Measurements from ENCODE around the gene BTBD8. TPM values are rescaled to one million over a fixed set of nuclear protein-coding genes. Genes with fewer than 3 reads are reported as not detected.
"Not testable (repeated sequence)": the region's sequence is repeated elsewhere in the genome, so short reads cannot be mapped to it uniquely, and the experiment has no call there.

Gene BTBD8
- total RNA-seq, 1 donor from 2014 or later: 8.7 TPM

DNA sequence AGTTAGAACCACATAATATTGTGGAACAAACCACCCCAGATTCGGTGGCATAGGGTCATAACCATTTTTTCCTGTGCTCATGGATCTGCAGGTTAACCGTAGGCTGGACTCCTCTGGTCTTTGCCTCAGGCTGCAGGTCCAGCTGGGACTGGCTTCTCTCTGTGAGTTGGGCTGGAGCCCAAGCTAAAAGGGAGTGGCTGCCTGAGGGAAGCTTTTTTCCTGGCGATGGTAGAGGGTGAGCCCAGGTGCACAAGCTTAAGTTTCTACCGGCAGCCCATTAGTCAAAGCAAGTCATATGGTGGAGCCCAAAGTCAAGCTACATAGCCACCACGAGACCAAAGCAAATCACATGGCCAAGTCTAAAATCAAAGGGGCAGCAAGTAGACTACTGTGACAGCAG, 36.5 kb upstream of the BTBD8 start:
- no peak overlapping the region for H3K4me3 ChIP-seq (ENCODE audit: low read depth, low read length)
- DNase-seq (ENCODE audit: low read depth): no peak
- no peak for TF ChIP-seq CTCF (conservative IDR thresholded peaks at IDR 0.05; ENCODE audit: low read depth, low read length)

DNA sequence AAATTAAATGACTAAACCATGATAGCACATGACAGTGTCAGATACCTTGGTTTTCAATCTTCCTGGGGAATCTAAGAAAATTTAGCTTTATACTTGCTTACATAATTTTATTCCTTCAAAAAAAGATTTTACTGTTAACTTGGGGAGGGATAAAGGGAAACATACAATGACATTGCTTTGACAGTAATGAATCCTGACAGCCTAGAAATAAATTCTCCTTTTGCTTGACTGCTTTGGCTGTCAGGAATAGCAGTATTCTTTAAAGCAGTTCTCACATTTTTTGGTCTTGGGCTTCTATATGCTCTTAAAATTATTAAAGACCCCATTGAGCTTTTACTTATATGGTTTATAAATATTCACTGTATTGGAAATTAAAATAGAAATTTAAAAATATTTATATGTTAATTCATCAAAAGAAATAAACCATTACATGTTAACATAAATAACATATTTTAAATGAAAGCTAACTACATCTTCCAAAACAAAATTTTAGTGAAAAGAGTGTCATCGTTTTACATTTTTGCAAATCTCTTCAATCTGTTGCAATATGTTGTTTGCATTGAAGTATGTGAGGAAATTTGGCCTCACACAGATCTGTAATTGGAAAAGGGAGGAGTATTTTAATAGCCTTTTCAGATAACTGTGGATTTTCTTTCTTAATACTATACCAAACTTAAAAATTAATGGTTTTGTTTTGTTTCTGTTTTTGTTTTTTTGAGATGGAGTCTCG, 34.2 kb upstream of the BTBD8 start:
- no peak overlapping the region for H3K4me3 ChIP-seq (ENCODE audit: low read depth, low read length)
- no peak for DNase-seq (ENCODE audit: low read depth)
- no peak for TF ChIP-seq CTCF (conservative IDR thresholded peaks at IDR 0.05; ENCODE audit: low read depth, low read length)

DNA sequence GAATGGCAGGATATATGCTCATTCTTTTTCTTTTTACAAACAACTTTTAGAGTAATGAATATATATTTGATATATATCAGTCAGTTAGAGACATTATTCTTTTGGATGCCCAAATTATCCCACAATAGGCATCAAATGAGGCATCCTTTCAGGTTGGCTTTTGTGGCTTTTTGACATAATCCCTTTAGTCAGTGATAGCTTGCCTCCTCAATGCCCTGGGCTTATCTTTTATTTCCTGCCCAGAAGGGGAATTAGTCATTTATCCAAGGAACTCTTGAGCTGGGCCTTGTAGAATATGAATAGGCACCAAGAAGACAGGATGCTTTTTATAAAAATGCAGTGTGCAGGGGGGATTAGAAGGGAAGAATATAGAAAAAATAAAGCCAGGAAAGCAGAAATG, 28.2 kb upstream of the BTBD8 start:
- no peak for DNase-seq (ENCODE audit: low read depth)
- no peak overlapping the region for H3K4me3 ChIP-seq (ENCODE audit: low read depth, low read length)
- TF ChIP-seq CTCF (conservative IDR thresholded peaks at IDR 0.05; ENCODE audit: low read depth, low read length): no peak

DNA sequence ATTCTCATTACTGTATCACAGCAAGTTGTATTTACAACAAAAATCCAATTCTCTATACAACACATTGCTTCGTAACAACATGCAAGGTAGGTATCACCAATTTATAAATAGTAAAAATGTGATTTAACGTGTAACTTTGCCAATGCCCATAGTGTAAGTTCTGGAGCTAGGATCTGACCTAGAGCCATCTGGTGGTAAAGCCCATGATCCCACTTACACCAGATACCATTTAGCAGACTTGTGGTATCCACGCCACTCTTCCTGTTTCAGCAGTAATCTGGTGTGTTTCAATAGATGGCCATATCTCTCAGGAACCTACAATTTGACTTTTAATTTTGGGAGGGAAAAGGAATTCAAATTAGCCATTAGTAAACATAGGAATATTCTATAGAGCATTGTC, 15.1 kb upstream of the BTBD8 start:
- no peak overlapping the region for H3K4me3 ChIP-seq (ENCODE audit: low read depth, low read length)
- DNase-seq (ENCODE audit: low read depth): no peak
- TF ChIP-seq CTCF (conservative IDR thresholded peaks at IDR 0.05; ENCODE audit: low read depth, low read length): peak; percentile 37

GRCh38 chr1:92066321-92066720, 13.8 kb upstream of the BTBD8 start:
- DNase-seq (ENCODE audit: low read depth): no peak
- H3K4me3 ChIP-seq (ENCODE audit: low read depth, low read length): no peak overlapping the region
- TF ChIP-seq CTCF (conservative IDR thresholded peaks at IDR 0.05; ENCODE audit: low read depth, low read length): no peak

GRCh38 chr1:92070892-92071291, 9.3 kb upstream of the BTBD8 start:
- TF ChIP-seq CTCF (conservative IDR thresholded peaks at IDR 0.05; ENCODE audit: low read depth, low read length): no peak
- no peak for DNase-seq (ENCODE audit: low read depth)
- no peak overlapping the region for H3K4me3 ChIP-seq (ENCODE audit: low read depth, low read length)

DNA sequence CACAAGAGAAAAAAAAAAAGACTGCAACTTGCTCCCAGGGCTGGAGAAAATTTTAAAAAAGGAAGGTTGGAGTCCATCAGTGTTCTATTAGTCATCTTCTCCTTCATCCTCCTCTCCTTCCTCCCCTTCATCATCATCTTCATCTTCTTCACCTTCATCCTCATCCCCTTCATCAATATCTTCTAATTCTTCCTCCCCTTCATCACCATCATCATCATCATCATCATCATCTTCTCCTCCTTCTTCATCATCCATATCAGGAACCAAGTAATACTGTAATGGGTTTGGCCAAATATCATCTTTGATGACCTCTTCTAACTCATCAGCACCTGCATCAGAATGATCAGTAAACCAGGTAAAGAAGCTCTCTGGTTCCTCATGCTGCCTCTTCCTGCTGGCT, 5.7 kb upstream of the BTBD8 start:
- DNase-seq (ENCODE audit: low read depth); H3K4me3 ChIP-seq (ENCODE audit: low read depth, low read length): not testable (repeated sequence)
